GM12865 (cell line): ENCODE measurements around the gene TMSB4X.

Source experiments
- DNase-seq: peaks from one replicate; pipeline ENCODE4 v3.0.0; 2010; ENCODE audit warnings: low read depth
- H3K4me3 ChIP-seq: 2 replicates; pipeline ENCODE4 v1.5.1; 2011; ENCODE audit warnings: mild to moderate bottlenecking, low read depth, low read length, control low read depth
- CTCF ChIP-seq: IDR thresholded peaks from 2 replicates; pipeline ENCODE4 v1.5.1; 2011; ENCODE audit warnings: low read length, control low read depth, low read depth, inconsistent platforms; ENCODE audit not compliant: insufficient read depth; ENCODE audit errors: missing control alignments

TMSB4X gene

GRCh38 chrX:13024986-13025385, 50.1 kb downstream of the TMSB4X start:
- no peak for DNase-seq
- no peak for TF ChIP-seq CTCF
- no peak overlapping the region for H3K4me3 ChIP-seq
